ENCODE data around the gene PNMT.
A peak's percentile ranks its signal among the peaks of the same experiment; 100 is the strongest.

Gene PNMT, protein sequence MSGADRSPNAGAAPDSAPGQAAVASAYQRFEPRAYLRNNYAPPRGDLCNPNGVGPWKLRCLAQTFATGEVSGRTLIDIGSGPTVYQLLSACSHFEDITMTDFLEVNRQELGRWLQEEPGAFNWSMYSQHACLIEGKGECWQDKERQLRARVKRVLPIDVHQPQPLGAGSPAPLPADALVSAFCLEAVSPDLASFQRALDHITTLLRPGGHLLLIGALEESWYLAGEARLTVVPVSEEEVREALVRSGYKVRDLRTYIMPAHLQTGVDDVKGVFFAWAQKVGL

DNA sequence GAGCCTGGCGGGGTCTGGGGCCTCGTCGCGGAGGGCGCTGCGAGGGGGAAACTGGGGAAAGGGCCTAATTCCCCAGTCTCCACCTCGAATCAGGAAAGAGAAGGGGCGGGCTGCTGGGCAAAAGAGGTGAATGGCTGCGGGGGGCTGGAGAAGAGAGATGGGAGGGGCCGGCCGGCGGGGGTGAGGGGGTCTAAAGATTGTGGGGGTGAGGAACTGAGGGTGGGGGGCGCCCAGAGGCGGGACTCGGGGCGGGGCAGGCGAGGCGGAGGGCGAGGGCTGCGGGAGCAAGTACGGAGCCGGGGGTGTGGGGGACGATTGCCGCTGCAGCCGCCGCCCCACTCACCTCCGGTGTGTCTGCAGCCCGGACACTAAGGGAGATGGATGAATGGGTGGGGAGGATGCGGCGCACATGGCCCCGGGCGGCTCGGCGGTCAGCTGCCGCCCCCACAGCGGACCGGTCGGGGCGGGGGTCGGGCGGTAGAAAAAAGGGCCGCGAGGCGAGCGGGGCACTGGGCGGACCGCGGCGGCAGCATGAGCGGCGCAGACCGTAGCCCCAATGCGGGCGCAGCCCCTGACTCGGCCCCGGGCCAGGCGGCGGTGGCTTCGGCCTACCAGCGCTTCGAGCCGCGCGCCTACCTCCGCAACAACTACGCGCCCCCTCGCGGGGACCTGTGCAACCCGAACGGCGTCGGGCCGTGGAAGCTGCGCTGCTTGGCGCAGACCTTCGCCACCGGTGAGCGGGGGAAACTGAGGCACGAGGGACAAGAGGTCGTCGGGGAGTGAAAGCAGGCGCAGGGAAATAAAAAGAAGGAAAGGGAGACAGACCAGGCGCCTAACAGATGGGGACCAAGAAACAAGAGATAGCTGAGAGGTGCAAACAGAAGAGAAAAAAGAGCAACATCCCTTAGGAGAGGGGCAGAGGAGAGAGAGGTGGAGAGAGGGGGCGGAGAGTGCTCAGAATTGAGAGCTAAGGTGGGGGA is at the start of gene PNMT:
Gene PNMT (plus strand): TSS at position 509 of the 980 bp plus-strand sequence. CDS start 23 bp downstream, at position 532.
- peak; percentile 52 for DNase-seq

- DNase-seq = peak; percentile 26
These were observed 49.1 kb upstream of the PNMT start for GRCh38 chr17:39618956-39619785.

DNA sequence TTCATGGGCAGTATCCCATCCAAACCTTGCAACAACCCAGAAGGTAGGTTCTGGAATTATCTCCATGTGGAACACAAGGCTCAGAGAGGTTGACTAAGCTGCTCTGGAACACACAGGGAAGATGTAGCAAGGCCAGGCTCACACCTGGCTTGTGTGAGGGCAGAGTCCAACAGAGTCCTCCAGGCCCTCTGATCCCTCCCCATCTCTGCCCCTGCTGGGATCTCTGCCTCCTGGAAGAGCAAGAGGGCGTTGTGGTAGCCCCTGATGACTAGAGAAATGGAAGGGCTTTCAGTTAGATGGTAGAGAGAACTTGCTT is 48.5 kb upstream of the PNMT start:
- DNase-seq = no peak

GRCh38 chr17:39621523-39622379 is 46.5 kb upstream of the PNMT start:
- peak; percentile 84 for DNase-seq

DNA sequence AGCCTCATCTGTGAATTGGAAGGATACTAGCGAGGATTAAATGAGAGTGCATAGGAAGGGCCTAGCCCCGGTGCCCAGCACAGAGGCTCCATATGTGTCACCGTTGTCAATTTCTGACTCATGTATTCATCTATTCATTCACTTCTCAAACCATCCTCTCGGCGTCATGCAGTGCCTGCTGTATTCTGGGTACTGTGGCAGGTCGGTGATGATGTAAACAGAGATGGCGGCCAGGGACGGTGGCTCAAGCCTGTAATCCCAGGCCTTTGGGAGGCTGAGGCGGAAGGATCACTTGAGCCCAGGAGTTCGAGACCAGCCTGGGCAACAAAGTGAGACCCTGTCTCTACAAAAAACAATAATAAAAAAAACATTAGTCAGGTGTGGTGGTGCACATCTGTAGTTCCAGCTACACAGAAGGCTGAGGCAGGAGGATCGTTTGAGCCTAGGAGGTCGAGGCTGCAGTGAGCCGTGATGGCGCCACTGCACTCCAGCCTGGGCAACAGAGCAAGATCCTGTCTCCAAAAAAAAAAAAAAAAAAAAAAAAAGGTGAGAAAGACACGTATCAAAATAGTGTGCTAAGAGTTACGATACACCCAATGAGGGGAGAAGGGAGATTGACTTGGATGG is 45.8 kb upstream of the PNMT start:
- DNase-seq = no peak

GRCh38 chr17:39623356-39623950 is 44.8 kb upstream of the PNMT start:
- peak; percentile 48 for DNase-seq

- DNase-seq = no peak
These were observed 43.9 kb upstream of the PNMT start for GRCh38 chr17:39624313-39624712.

GRCh38 chr17:39625198-39625785 is 43.0 kb upstream of the PNMT start:
- DNase-seq = no peak

GRCh38 chr17:39626171-39627046 is 41.8 kb upstream of the PNMT start, which contains the start of gene PPP1R1B:
TSS of gene PPP1R1B (plus strand) at chr17:39626952. CDS start at chr17:39627393, 441 bp downstream.
- no peak for DNase-seq

- no peak for DNase-seq
These were observed 41.1 kb upstream of the PNMT start for GRCh38 chr17:39627047-39627711.

- no peak for DNase-seq
These were observed 40.3 kb upstream of the PNMT start for GRCh38 chr17:39627712-39628516.

DNA sequence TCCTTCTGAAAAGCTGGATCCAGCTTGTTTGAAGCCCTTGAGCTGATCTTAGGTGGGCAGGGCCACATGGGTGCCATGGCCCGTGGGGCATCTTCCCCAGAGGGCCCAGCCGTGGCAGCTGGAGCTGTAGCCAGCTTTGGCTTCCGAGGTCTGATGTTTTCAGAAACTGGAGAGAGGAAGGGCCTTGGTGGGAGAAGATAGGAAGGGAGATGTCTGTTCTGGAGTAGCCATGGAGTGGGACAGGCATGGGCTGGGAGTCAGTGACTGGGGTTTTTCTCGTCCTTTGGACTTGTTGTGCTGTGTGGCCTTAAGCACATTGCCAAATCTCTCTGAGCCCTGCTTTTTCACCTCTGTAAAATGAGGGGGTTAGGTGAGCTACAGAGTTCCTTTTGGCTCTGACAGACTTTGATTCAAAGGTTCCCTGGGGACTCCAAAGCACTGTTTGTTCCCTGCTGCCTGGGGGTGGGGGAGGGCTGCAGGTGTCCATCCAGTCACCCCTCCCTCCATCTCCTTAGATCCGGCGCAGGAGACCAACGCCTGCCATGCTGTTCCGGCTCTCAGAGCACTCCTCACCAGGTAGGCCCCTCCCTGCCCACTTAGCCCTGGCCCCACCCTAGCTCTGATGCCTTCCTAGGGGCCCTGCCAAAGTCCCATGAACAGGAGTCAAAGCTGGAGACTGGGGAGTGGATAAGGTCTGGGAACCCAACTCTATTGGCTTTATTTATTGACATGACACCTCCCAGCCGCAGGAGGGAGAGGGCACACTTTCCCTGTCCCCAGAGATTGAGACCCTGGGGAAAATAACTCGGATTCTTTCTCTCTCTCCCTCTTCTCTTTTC is 39.4 kb upstream of the PNMT start:
- peak; percentile 48 for DNase-seq

DNA sequence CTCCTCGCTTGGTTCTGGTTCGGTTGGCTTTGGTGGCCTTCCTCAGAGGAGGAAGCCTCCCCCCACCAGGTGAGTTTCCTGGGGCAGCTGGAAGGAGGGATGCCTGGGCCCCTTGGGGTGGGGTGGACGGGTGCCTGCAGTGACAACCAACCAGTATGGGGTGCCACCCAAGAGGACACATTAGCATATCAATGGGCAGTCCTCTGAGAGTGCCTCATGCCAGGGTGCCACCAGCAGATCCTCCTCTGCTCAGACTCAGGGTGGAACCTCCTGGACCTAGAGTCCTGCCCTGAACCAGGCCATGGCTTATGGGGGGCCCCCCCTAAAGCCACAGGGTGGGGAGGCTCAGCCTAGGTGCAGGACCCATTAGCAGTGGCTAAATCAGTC is 38.8 kb upstream of the PNMT start:
- DNase-seq = peak; percentile 48

GRCh38 chr17:39629898-39630297 is 38.4 kb upstream of the PNMT start:
- no peak for DNase-seq

DNA sequence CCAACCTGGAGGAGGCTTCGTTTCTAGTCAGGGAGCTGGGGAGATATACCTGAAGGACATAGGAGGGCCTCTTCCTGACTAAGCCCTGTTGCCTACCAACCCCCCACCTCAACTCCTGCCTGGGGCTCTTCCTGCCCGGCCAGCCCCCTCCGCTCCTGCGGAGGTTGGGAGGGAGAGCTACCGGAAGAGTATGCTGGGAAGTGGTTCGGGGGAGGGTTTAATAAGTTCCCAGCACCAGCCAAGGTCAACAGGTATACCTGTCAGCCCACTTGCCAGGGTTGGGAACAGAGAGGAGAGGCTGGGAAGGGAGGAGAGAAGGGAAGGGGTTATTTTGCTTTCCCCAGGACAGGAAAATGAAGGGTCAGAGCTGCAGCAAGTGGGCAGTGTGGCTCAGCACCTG is 36.9 kb upstream of the PNMT start:
- no peak for DNase-seq

- DNase-seq = peak; percentile 38
These were observed 35.9 kb upstream of the PNMT start for GRCh38 chr17:39632153-39632941.
